GM23248 (cell line): Measurements from ENCODE around the gene OBI1.

ENCODE experiments used
- EZH2 ChIP-seq: fragments of 200-600 bp; sonication (generic); IDR thresholded peaks from 2 replicates; pipeline ENCODE4 v1.6.1; 2018; ENCODE audit warnings: antibody characterized with exemption, mild to moderate bottlenecking; ENCODE audit not compliant: insufficient read depth, poor library complexity, severe bottlenecking
- EZH2phosphoT487 ChIP-seq: fragments of 200-600 bp; sonication (generic); IDR thresholded peaks from 2 replicates; pipeline ENCODE4 v1.6.1; 2018; ENCODE audit warnings: antibody characterized with exemption, moderate library complexity, mild to moderate bottlenecking, low read depth; ENCODE audit not compliant: insufficient read depth

GRCh38 chr13:78576261-78576660, 82.7 kb downstream of the OBI1 start:
- no peak for TF ChIP-seq EZH2
- TF ChIP-seq EZH2phosphoT487: no peak
